HG03442 (cell line): ENCODE results near the gene TMEM267.
"Not testable (repeated sequence)": the region's sequence is repeated elsewhere in the genome, so short reads cannot be mapped to it uniquely, and the experiment has no call there.

Experiments
- ATAC-seq: cut with Tn5 transposase; IDR thresholded peaks from one replicate; pipeline ENCODE4 v1.9.1; 2021; ENCODE audit warnings: mild to moderate bottlenecking, moderate library complexity; ENCODE audit not compliant: unreplicated experiment

The TMEM267 gene

GRCh38 chr5:43410414-43410813 lies 73.3 kb downstream of the TMEM267 start:
- ATAC-seq, result no peak

GRCh38 chr5:43409809-43410271 lies 73.8 kb downstream of the TMEM267 start:
- no peak for ATAC-seq

GRCh38 chr5:43402524-43403066 lies 81.1 kb downstream of the TMEM267 start:
- ATAC-seq, result not testable (repeated sequence)

GRCh38 chr5:43401827-43402226 lies 81.8 kb downstream of the TMEM267 start:
- no peak for ATAC-seq

- no peak for ATAC-seq
These were observed 83.6 kb downstream of the TMEM267 start for GRCh38 chr5:43400082-43400481.

- ATAC-seq, result peak; percentile 96
These were observed 86.8 kb downstream of the TMEM267 start for GRCh38 chr5:43396762-43397304.
